B cell (primary cell): ENCODE data around the gene CABP2. TPM values are rescaled to one million over a fixed set of nuclear protein-coding genes. Genes with fewer than 3 reads are reported as not detected.

Source experiments
- ATAC-seq: fragments of 200-7000 bp; cut with Tn5 transposase; one replicate; pipeline ENCODE4 v1.10.0; 2021; ENCODE audit warnings: low read depth, mild to moderate bottlenecking, moderate number of reproducible peaks, moderate library complexity
- CTCF ChIA-PET: fragments of 350-600 bp; sonication (Branson Sonifier 250); formaldehyde crosslinking; loops from one replicate; lab custom pipeline; 2021; ENCODE audit warnings: antibody characterized with exemption, inconsistent platforms; lab: Charles Lee
- POLR2A ChIA-PET: fragments of 350-600 bp; sonication (Branson Sonifier 250); formaldehyde crosslinking; loops from one replicate; lab custom pipeline; 2021; ENCODE audit warnings: antibody characterized with exemption; lab: Charles Lee
- DNase-seq: peaks from one replicate; pipeline ENCODE4 v3.0.0; 2013
- H2AFZ ChIP-seq: 2 replicates; pipeline ENCODE4 v1.6.1; 2012; ENCODE audit warnings: mild to moderate bottlenecking, low read depth, low read length; ENCODE audit not compliant: insufficient read depth, poor library complexity, severe bottlenecking
- H3K27ac ChIP-seq, 2 donors: 1 replicate in 1 of 2; 2 replicates in 1 of 2; pipeline ENCODE4 v1.5.1; 2012 to 2013; ENCODE audit warnings: low read length in 2 of 2, mild to moderate bottlenecking in 2 of 2, moderate library complexity in 1 of 2
- H3K27me3 ChIP-seq, 4 experiments: fragments of 200-600 bp in 1 of 4; sonication (generic) in 1 of 4; replicated peaks in 1 of 4; 1 replicate in 2 of 4; 2 replicates in 2 of 4; pipeline versions ENCODE4 v1.6.1 to v1.7.0; 2013 to 2016; ENCODE audit warnings: low read length in 3 of 4, mild to moderate bottlenecking in 2 of 4, mixed read lengths in 1 of 4, moderate library complexity in 1 of 4; ENCODE audit not compliant: insufficient read depth in 4 of 4, control insufficient read depth in 3 of 4; ENCODE audit errors: control extremely low read depth in 1 of 4
- H3K36me3 ChIP-seq, 2 experiments: replicated peaks in 1 of 2; 1 replicate in 1 of 2; 2 replicates in 1 of 2; pipeline versions ENCODE4 v1.6.1 to v1.7.1; 2013; ENCODE audit warnings: low read length in 1 of 2; ENCODE audit not compliant: insufficient read depth in 2 of 2, control insufficient read depth in 1 of 2; ENCODE audit errors: control extremely low read depth in 1 of 2, extremely low read depth in 1 of 2
- H3K4me1 ChIP-seq, 2 donors: fragments of 200-600 bp in 1 of 2; sonication (generic) in 1 of 2; 1 replicate in 1 of 2; 2 replicates in 1 of 2; pipeline versions ENCODE4 v1.5.1 to v1.6.1; 2013 to 2017; ENCODE audit warnings: low read length in 2 of 2; ENCODE audit not compliant: control insufficient read depth in 2 of 2, insufficient read depth in 2 of 2
- H3K4me2 ChIP-seq: replicated peaks from 2 replicates; pipeline ENCODE3; 2012; ENCODE audit warnings: mild to moderate bottlenecking, low read depth, low read length; ENCODE audit not compliant: poor library complexity, severe bottlenecking
- H3K4me3 ChIP-seq, 5 experiments: fragments of 200-600 bp in 1 of 5; sonication (generic) in 1 of 5; 1 replicate in 3 of 5; 2 replicates in 2 of 5; pipeline versions ENCODE4 v1.5.1 to v1.7.0; 2011 to 2016; ENCODE audit warnings: low read length in 4 of 5, mild to moderate bottlenecking in 4 of 5, low read depth in 2 of 5, control low read depth in 1 of 5, moderate library complexity in 1 of 5; ENCODE audit not compliant: insufficient read depth in 1 of 5; ENCODE audit errors: control extremely low read depth in 1 of 5, extremely low read depth in 1 of 5
- H3K79me2 ChIP-seq: fragments of 200-600 bp; sonication (generic); one replicate; pipeline ENCODE4 v1.6.0; 2016; ENCODE audit warnings: low read length; ENCODE audit not compliant: control insufficient read depth, insufficient read depth
- H3K9ac ChIP-seq: fragments of 200-600 bp; sonication (generic); 2 replicates; pipeline ENCODE4 v1.6.1; 2017; ENCODE audit warnings: mild to moderate bottlenecking, low read length, moderate library complexity
- H3K9me3 ChIP-seq, 3 donors: one replicate each; pipeline versions ENCODE4 v1.6.1 to v1.7.1; 2013; ENCODE audit warnings: low read length in 2 of 3; ENCODE audit not compliant: control insufficient read depth in 2 of 3, insufficient read depth in 1 of 3; ENCODE audit errors: control extremely low read depth in 1 of 3
- H4K20me1 ChIP-seq: 2 replicates; pipeline ENCODE4 v1.6.0; 2012; ENCODE audit warnings: mild to moderate bottlenecking, low read length; ENCODE audit not compliant: insufficient read depth, control insufficient read depth, poor library complexity, severe bottlenecking
- H3K27ac Mint-ChIP-seq: one replicate; pipeline ENCODE4 v1.8.0; 2021; ENCODE audit warnings: mixed read lengths
- H3K27me3 Mint-ChIP-seq: one replicate; pipeline ENCODE4 v1.8.0; 2021; ENCODE audit warnings: mixed read lengths
- H3K4me1 Mint-ChIP-seq: one replicate; pipeline ENCODE4 v1.8.0; 2021; ENCODE audit warnings: mixed read lengths
- H3K4me3 Mint-ChIP-seq: one replicate; pipeline ENCODE4 v1.8.0; 2021; ENCODE audit warnings: mixed read lengths
- H3K9me3 Mint-ChIP-seq: one replicate; pipeline ENCODE4 v1.8.0; 2022; ENCODE audit warnings: mixed read lengths; ENCODE audit not compliant: insufficient read depth
- EZH2 ChIP-seq: IDR thresholded peaks from 2 replicates; pipeline ENCODE4 v1.6.1; 2012; ENCODE audit warnings: borderline replicate concordance, low read depth, mild to moderate bottlenecking, moderate library complexity, low read length; ENCODE audit not compliant: insufficient read depth, poor library complexity, severe bottlenecking
- WGBS: methylation state at CpG from one replicate; pipeline ENCODE4 v1.1.5; 2013; ENCODE audit warnings: missing lambda C conversion rate; ENCODE audit not compliant: insufficient coverage; 5-methylcytosine and 5-hydroxymethylcytosine counted together
- intact Hi-C: fragments of 100-400 bp; cut with micrococcal nuclease; formaldehyde crosslinking; loops from one replicate; pipeline ENCODE4 v1.10.0; 2022
- polyA plus RNA-seq: library from polyadenylated mRNA; depleted of rRNA; stranded (reverse); fragments of >200 nt; gene quantifications from 2 replicates; pipeline ENCODE4 v1.2.3, GENCODE V29; 2012
- small RNA-seq: library from RNA; depleted of rRNA; stranded (forward); fragments of <200 nt; gene quantifications from one replicate; pipeline ENCODE3, GENCODE V24; 2012; ENCODE audit warnings: low replicate concordance, low read depth; ENCODE audit not compliant: insufficient read length
- total RNA-seq, 2 donors: library from RNA; stranded (reverse); fragments of 120-200 nt in 1 of 2; gene quantifications; 1 replicate in 1 of 2; 2 replicates in 1 of 2; pipeline versions ENCODE4 v1.2.3 to v1.2.4, GENCODE V29; 2013 to 2022
- TF ChIP-seq, protein P1 (sequence below): fragments of 200-600 bp; IDR thresholded peaks from one replicate; pipeline ENCODE4 v1.8.0; 2022; ENCODE audit warnings: antibody characterized with exemption, mild to moderate bottlenecking

CABP2 gene
- total and polyA plus RNA-seq, 2 donors (not counting 1 experiment from before 2014, with no cell fraction given), result not detected

DNA sequence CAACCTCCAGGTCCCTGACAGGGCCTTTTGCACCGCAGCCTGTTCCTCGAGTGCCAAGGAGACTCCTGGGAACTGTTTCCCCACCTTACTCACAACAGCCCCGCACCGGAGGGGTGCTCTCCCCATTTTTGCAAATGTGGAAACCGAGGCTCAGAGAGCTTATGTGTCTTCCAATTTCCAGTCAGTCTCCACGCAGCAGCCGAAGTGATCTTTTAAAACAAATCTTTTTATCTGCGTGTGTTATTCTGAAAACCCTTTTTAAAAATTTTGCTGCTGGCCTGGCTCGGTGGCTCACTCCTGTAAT is 53.8 kb downstream of the CABP2 start:
- ATAC-seq (no peak), DNase-seq (no peak)
- no peaks in the 10 kb centered on the region for H3K9me3 Mint-ChIP-seq
- H3K27ac ChIP-seq, result peak overlapping the region; percentile 73 to 78
- peak overlapping the region; percentile 89 for H3K27ac Mint-ChIP-seq
- peaks cover 40% of the 10 kb centered on the region for H3K79me2 ChIP-seq
- 21% methylated on average over 9 of the region's 9 CpGs for WGBS
- intact Hi-C loops, result loop anchor here (1.0 kb wide), 8 partner anchors 14 to 115 kb away; partner anchors contain the start of genes AIP, PPP1CA, PTPRCAP and RAD9A
- peak overlapping the region; percentile 95 for H3K4me3 Mint-ChIP-seq
- peaks cover 10% of the 10 kb centered on the region for H4K20me1 ChIP-seq
- peaks cover 2 to 9% of the 10 kb centered on the region in 2 experiments for H3K36me3 ChIP-seq
- H3K4me2 ChIP-seq, result peak overlapping the region; percentile 98
- no peaks in the 10 kb centered on the region for H3K27me3 ChIP-seq
- TF ChIP-seq EZH2, result no peak
- TF ChIP-seq, protein P1, sequence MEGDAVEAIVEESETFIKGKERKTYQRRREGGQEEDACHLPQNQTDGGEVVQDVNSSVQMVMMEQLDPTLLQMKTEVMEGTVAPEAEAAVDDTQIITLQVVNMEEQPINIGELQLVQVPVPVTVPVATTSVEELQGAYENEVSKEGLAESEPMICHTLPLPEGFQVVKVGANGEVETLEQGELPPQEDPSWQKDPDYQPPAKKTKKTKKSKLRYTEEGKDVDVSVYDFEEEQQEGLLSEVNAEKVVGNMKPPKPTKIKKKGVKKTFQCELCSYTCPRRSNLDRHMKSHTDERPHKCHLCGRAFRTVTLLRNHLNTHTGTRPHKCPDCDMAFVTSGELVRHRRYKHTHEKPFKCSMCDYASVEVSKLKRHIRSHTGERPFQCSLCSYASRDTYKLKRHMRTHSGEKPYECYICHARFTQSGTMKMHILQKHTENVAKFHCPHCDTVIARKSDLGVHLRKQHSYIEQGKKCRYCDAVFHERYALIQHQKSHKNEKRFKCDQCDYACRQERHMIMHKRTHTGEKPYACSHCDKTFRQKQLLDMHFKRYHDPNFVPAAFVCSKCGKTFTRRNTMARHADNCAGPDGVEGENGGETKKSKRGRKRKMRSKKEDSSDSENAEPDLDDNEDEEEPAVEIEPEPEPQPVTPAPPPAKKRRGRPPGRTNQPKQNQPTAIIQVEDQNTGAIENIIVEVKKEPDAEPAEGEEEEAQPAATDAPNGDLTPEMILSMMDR, result no peak
- H2AFZ ChIP-seq, result peak overlapping the region; percentile 78
- no peaks in the 10 kb centered on the region for H3K9me3 ChIP-seq
- ChIA-PET CTCF (interaction anchor here (0.6 to 6.7 kb wide), 15 partner anchors 10 to 127 kb away, joined by 3 to 64 read pairs (median 5); partner anchors contain the start of genes CDK2AP2, CORO1B, PITPNM1 and PPP1CA), POLR2A (interaction anchor here (1.0 to 10.4 kb wide), 10 partner anchors 10 to 66 kb away, joined by 3 to 215 read pairs (median 24); partner anchors contain the start of genes AIP, CORO1B, PPP1CA and PTPRCAP)
- peaks cover 46% of the 10 kb centered on the region for H3K4me1 Mint-ChIP-seq
- no peaks in the 10 kb centered on the region for H3K27me3 Mint-ChIP-seq
- H3K9ac ChIP-seq, result peak overlapping the region; percentile 65
- H3K4me3 ChIP-seq, result peak overlapping the region; percentile 58 to 69 (median 61)
- peaks cover 28 to 52% of the 10 kb centered on the region in 2 donors for H3K4me1 ChIP-seq

Small RNA genes within 50 kb of the gene (small RNA-seq; reads per million reads assigned to genes)
- gene MIR6752, result not detected

Other genes with a start within 250 kb of the CABP2 start
- gene ANKRD13D, start 234.1 kb downstream of the CABP2 start, total RNA-seq, result 189 and 197 TPM in 2 replicates
- gene ANKRD13D, start 234.1 kb downstream of the CABP2 start, polyA plus RNA-seq, result 217 and 252 TPM in 2 replicates
- 7.2 and 8.5 TPM in 2 replicates for gene SSH3, start 219.9 kb downstream of the CABP2 start, total RNA-seq
- gene SSH3, start 219.9 kb downstream of the CABP2 start, polyA plus RNA-seq, result 4.0 and 4.3 TPM in 2 replicates
- gene POLD4, start 169.9 kb downstream of the CABP2 start, total RNA-seq, result 190 and 210 TPM in 2 replicates
- gene POLD4, start 169.9 kb downstream of the CABP2 start, polyA plus RNA-seq, result 473 and 559 TPM in 2 replicates
- 44.6 and 46.6 TPM in 2 replicates for gene CLCF1, start 149.8 kb downstream of the CABP2 start, total RNA-seq
- gene CLCF1, start 149.8 kb downstream of the CABP2 start, polyA plus RNA-seq, result 27.8 and 29.1 TPM in 2 replicates
- gene RAD9A, start 131.5 kb downstream of the CABP2 start, total RNA-seq, result 48.3 and 50.6 TPM in 2 replicates
- gene RAD9A, start 131.5 kb downstream of the CABP2 start, polyA plus RNA-seq, result 55.3 and 76.8 TPM in 2 replicates
- 248 and 251 TPM in 2 replicates for gene PPP1CA, start 121.6 kb downstream of the CABP2 start, total RNA-seq
- gene PPP1CA, start 121.6 kb downstream of the CABP2 start, polyA plus RNA-seq, result 121 and 218 TPM in 2 replicates
- 317 and 339 TPM in 2 replicates for gene TBC1D10C, start 119.4 kb downstream of the CABP2 start, total RNA-seq
- 403 and 458 TPM in 2 replicates for gene TBC1D10C, start 119.4 kb downstream of the CABP2 start, polyA plus RNA-seq
- gene CARNS1, start 107.8 kb downstream of the CABP2 start, total RNA-seq, result 24.1 and 25.9 TPM in 2 replicates
- 41.1 and 52.1 TPM in 2 replicates for gene CARNS1, start 107.8 kb downstream of the CABP2 start, polyA plus RNA-seq
- gene RPS6KB2, start 95.0 kb downstream of the CABP2 start, total RNA-seq, result 81.8 and 82.0 TPM in 2 replicates
- gene RPS6KB2, start 95.0 kb downstream of the CABP2 start, polyA plus RNA-seq, result 115 and 131 TPM in 2 replicates
- 262 and 266 TPM in 2 replicates for gene PTPRCAP, start 85.8 kb downstream of the CABP2 start, total RNA-seq
- 353 and 565 TPM in 2 replicates for gene PTPRCAP, start 85.8 kb downstream of the CABP2 start, polyA plus RNA-seq
- 43.5 and 46.0 TPM in 2 replicates for gene CORO1B, start 80.0 kb downstream of the CABP2 start, total RNA-seq
- gene CORO1B, start 80.0 kb downstream of the CABP2 start, polyA plus RNA-seq, result 12.3 and 24.6 TPM in 2 replicates
- not detected in 2 replicates for gene GPR152, start 70.7 kb downstream of the CABP2 start, total RNA-seq
- gene GPR152, start 70.7 kb downstream of the CABP2 start, polyA plus RNA-seq, result 0.24 TPM in 1 of 2 replicates, not detected in the other
- 5.2 and 7.5 TPM in 2 replicates for gene CABP4, start 68.1 kb downstream of the CABP2 start, total RNA-seq
- gene CABP4, start 68.1 kb downstream of the CABP2 start, polyA plus RNA-seq, result 3.2 and 6.0 TPM in 2 replicates
- 154 and 167 TPM in 2 replicates for gene TMEM134, start 54.2 kb downstream of the CABP2 start, total RNA-seq
- gene TMEM134, start 54.2 kb downstream of the CABP2 start, polyA plus RNA-seq, result 197 and 261 TPM in 2 replicates
- 120 and 127 TPM in 2 replicates for gene AIP, start 40.4 kb downstream of the CABP2 start, total RNA-seq
- gene AIP, start 40.4 kb downstream of the CABP2 start, polyA plus RNA-seq, result 176 and 205 TPM in 2 replicates
- 152 and 155 TPM in 2 replicates for gene PITPNM1, start 18.1 kb downstream of the CABP2 start, total RNA-seq
- gene PITPNM1, start 18.1 kb downstream of the CABP2 start, polyA plus RNA-seq, result 136 and 166 TPM in 2 replicates
- gene CDK2AP2, start 15.3 kb downstream of the CABP2 start, total RNA-seq, result 50.3 and 62.7 TPM in 2 replicates
- 109 and 112 TPM in 2 replicates for gene CDK2AP2, start 15.3 kb downstream of the CABP2 start, polyA plus RNA-seq
- 296 and 313 TPM in 2 replicates for gene GSTP1, start 60.4 kb upstream of the CABP2 start, total RNA-seq
- gene GSTP1, start 60.4 kb upstream of the CABP2 start, polyA plus RNA-seq, result 178 and 200 TPM in 2 replicates
- gene NDUFV1, start 83.5 kb upstream of the CABP2 start, total RNA-seq, result 232 and 238 TPM in 2 replicates
- 315 and 428 TPM in 2 replicates for gene NDUFV1, start 83.5 kb upstream of the CABP2 start, polyA plus RNA-seq
- 6.3 and 6.9 TPM in 2 replicates for gene NUDT8, start 106.5 kb upstream of the CABP2 start, total RNA-seq
- gene NUDT8, start 106.5 kb upstream of the CABP2 start, polyA plus RNA-seq, result 7.1 and 8.4 TPM in 2 replicates
- not detected in 2 replicates for gene TBX10, start 116.3 kb upstream of the CABP2 start, total RNA-seq
- not detected in 2 replicates for gene TBX10, start 116.3 kb upstream of the CABP2 start, polyA plus RNA-seq
- 0.24 TPM in 1 of 2 replicates, not detected in the other for gene ACY3, start 127.3 kb upstream of the CABP2 start, total RNA-seq
- gene ACY3, start 127.3 kb upstream of the CABP2 start, polyA plus RNA-seq, result 1.3 and 2.7 TPM in 2 replicates
- not detected in 2 replicates for gene ALDH3B2, start 151.2 kb upstream of the CABP2 start, total RNA-seq
- 0.09 TPM in 1 of 2 replicates, not detected in the other for gene ALDH3B2, start 151.2 kb upstream of the CABP2 start, polyA plus RNA-seq